Measurements from ENCODE around the gene SIPA1. TPM values are rescaled to one million over a fixed set of nuclear protein-coding genes. Genes with fewer than 3 reads are reported as not detected.

SIPA1 gene
- total RNA-seq, 1 donor: 34.5 TPM

- H3K4me3 ChIP-seq (ENCODE audit: low read depth, low read length): no peak overlapping the region
- DNase-seq (ENCODE audit: low read depth): no peak
- no peak for TF ChIP-seq CTCF (IDR thresholded peaks at IDR 0.05; ENCODE audit: insufficient read depth, low read depth, low read length)
Measured at GRCh38 chr11:65639623-65640482, 2.0 kb downstream of the SIPA1 start.

GRCh38 chr11:65640483-65641296, 2.8 kb downstream of the SIPA1 start:
- DNase-seq (ENCODE audit: low read depth): no peak
- no peak overlapping the region for H3K4me3 ChIP-seq (ENCODE audit: low read depth, low read length)
- TF ChIP-seq CTCF (IDR thresholded peaks at IDR 0.05; ENCODE audit: insufficient read depth, low read depth, low read length): no peak

- TF ChIP-seq CTCF (IDR thresholded peaks at IDR 0.05; ENCODE audit: insufficient read depth, low read depth, low read length): no peak
- H3K4me3 ChIP-seq (ENCODE audit: low read depth, low read length): no peak overlapping the region
- no peak for DNase-seq (ENCODE audit: low read depth)
Measured at GRCh38 chr11:65641297-65642013, 3.6 kb downstream of the SIPA1 start.

GRCh38 chr11:65642014-65642671, 4.2 kb downstream of the SIPA1 start:
- H3K4me3 ChIP-seq (ENCODE audit: low read depth, low read length): no peak overlapping the region
- no peak for TF ChIP-seq CTCF (IDR thresholded peaks at IDR 0.05; ENCODE audit: insufficient read depth, low read depth, low read length)
- DNase-seq (ENCODE audit: low read depth): no peak

- no peak for TF ChIP-seq CTCF (IDR thresholded peaks at IDR 0.05; ENCODE audit: insufficient read depth, low read depth, low read length)
- DNase-seq (ENCODE audit: low read depth): no peak
- no peak overlapping the region for H3K4me3 ChIP-seq (ENCODE audit: low read depth, low read length)
Measured at GRCh38 chr11:65643971-65644370, 6.1 kb downstream of the SIPA1 start.

- no peak for DNase-seq (ENCODE audit: low read depth)
- no peak for TF ChIP-seq CTCF (IDR thresholded peaks at IDR 0.05; ENCODE audit: insufficient read depth, low read depth, low read length)
- no peak overlapping the region for H3K4me3 ChIP-seq (ENCODE audit: low read depth, low read length)
Measured at GRCh38 chr11:65644837-65645236, 6.9 kb downstream of the SIPA1 start.

Data from fibroblast of villous mesenchyme (primary cell).